ENCODE measurements around the gene ERICH4. TPM values are rescaled to one million over a fixed set of nuclear protein-coding genes. Genes with fewer than 3 reads are reported as not detected.
"Not testable (repeated sequence)": the region's sequence is repeated elsewhere in the genome, so short reads cannot be mapped to it uniquely, and the experiment has no call there.

Gene ERICH4
- total and polyA plus RNA-seq, 11 donors, result 0.10 to 0.30 TPM; not detected in 9

DNA sequence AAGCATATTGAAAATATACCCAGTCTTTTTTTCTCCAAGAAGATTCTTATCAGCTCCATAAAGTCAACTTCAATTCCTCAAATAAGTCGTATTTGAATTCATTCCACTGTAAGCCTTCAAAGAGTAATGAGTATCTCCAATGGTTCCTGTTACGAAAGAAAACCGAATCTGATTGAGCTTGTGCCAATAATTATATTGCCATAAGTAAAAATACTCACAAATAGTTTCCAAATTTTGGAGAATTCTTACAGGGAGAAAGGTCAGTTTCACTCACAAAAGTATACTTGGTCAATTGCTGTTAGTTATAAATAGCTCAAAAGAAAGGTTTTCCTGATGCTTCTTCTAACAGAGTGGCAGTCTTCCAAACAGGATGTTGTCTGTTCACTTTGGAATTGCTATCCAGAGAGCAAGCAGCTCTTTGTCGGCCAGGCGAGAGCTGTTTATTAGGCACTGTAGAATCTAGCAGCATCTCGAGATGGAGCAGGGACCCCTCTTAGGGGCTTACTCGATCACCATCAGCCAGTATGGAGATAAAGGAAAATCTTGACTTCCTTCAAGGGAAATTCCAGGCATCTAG lies 13.5 kb downstream of the ERICH4 start:
- 24 to 38% (median 30%) methylated on average over 7 of the region's 7 CpGs for WGBS, 4 donors
- H3K27me3 ChIP-seq, result peaks cover 0 to 20% (median 0%) of the 10 kb centered on the region in 9 donors
- H3K36me3 ChIP-seq, result peaks cover 0 to 4% (median 0%) of the 10 kb centered on the region in 9 donors
- peaks cover 0 to 28% (median 21%) of the 10 kb centered on the region in 12 donors for H3K4me1 ChIP-seq
- ATAC-seq, result peak in 3 of 4 donors; percentile 71 to 89 (median 79)
- TF ChIP-seq, protein P1, sequence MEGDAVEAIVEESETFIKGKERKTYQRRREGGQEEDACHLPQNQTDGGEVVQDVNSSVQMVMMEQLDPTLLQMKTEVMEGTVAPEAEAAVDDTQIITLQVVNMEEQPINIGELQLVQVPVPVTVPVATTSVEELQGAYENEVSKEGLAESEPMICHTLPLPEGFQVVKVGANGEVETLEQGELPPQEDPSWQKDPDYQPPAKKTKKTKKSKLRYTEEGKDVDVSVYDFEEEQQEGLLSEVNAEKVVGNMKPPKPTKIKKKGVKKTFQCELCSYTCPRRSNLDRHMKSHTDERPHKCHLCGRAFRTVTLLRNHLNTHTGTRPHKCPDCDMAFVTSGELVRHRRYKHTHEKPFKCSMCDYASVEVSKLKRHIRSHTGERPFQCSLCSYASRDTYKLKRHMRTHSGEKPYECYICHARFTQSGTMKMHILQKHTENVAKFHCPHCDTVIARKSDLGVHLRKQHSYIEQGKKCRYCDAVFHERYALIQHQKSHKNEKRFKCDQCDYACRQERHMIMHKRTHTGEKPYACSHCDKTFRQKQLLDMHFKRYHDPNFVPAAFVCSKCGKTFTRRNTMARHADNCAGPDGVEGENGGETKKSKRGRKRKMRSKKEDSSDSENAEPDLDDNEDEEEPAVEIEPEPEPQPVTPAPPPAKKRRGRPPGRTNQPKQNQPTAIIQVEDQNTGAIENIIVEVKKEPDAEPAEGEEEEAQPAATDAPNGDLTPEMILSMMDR (IDR thresholded peaks at IDR 0.05), result no peak
- TF ChIP-seq POLR2A (IDR thresholded peaks at IDR 0.05), result no peak
- intact Hi-C loops (cut with DNase I), result loop anchor here in 2 of 10 donors (2.0 kb wide), 2 partner anchors 22 to 74 kb away; no protein-coding TSS in a partner anchor
- DNase-seq, result peak in 1 of 5 donors; percentile 48
- no peaks in the 10 kb centered on the region for H3K9me3 ChIP-seq
- H3K27ac ChIP-seq, result peak overlapping the region in 11 of 12 donors; percentile 12 to 73 (median 60)
- peak overlapping the region in 1 of 12 donors; percentile 6 for H3K4me3 ChIP-seq

GRCh38 chr19:41457241-41457640 lies 14.3 kb downstream of the ERICH4 start:
- DNase-seq, result no peak
- H3K9me3 ChIP-seq, result no peaks in the 10 kb centered on the region
- H3K4me1 ChIP-seq, result peaks cover 0 to 28% (median 21%) of the 10 kb centered on the region in 12 donors
- H3K27ac ChIP-seq, result peak overlapping the region in 7 of 12 donors; percentile 34 to 73 (median 62)
- peak in 2 of 4 donors; percentile 33 to 40 for ATAC-seq
- H3K4me3 ChIP-seq, result no peak overlapping the region
- peaks cover 0 to 20% (median 0%) of the 10 kb centered on the region in 9 donors for H3K27me3 ChIP-seq
- TF ChIP-seq, protein P1 (IDR thresholded peaks at IDR 0.05), result no peak
- no peak for TF ChIP-seq POLR2A (IDR thresholded peaks at IDR 0.05)
- H3K36me3 ChIP-seq, result peaks cover 0 to 4% (median 0%) of the 10 kb centered on the region in 9 donors
- 10 to 46% (median 35%) methylated on average over 1 of the region's 1 CpG for WGBS, 4 donors
- intact Hi-C loops (cut with DNase I), result loop anchor here in 2 of 10 donors (2.0 kb wide), 2 partner anchors 22 to 74 kb away; no protein-coding TSS in a partner anchor

GRCh38 chr19:41462497-41462896 lies 19.5 kb downstream of the ERICH4 start:
- no peak for ATAC-seq
- H3K9me3 ChIP-seq, result no peaks in the 10 kb centered on the region
- 66 to 79% (median 73%) methylated on average over 6 of the region's 6 CpGs for WGBS, 4 donors
- H3K4me1 ChIP-seq, result peaks cover 0 to 6% (median 1%) of the 10 kb centered on the region in 12 donors
- no peaks in the 10 kb centered on the region for H3K36me3 ChIP-seq
- no peak overlapping the region for H3K4me3 ChIP-seq
- H3K27me3 ChIP-seq, result peaks cover 0 to 47% (median 11%) of the 10 kb centered on the region in 9 donors
- intact Hi-C loops (cut with DNase I), result no loop called here
- DNase-seq, result no peak
- no peak overlapping the region for H3K27ac ChIP-seq
- TF ChIP-seq, protein P1 (IDR thresholded peaks at IDR 0.05), result no peak
- no peak for TF ChIP-seq POLR2A (IDR thresholded peaks at IDR 0.05)

GRCh38 chr19:41463257-41464256 lies 20.6 kb downstream of the ERICH4 start:
- intact Hi-C loops (cut with DNase I); DNase-seq; H3K27ac ChIP-seq; ATAC-seq; H3K4me3 ChIP-seq; H3K9me3 ChIP-seq; H3K36me3 ChIP-seq; H3K4me1 ChIP-seq: not testable (repeated sequence)
- WGBS, 4 donors, result 81 to 86% (median 85%) methylated on average over 22 of the region's 22 CpGs
- H3K27me3 ChIP-seq, result peaks cover 0 to 44% (median 11%) of the 10 kb centered on the region in 9 donors

Data from heart left ventricle (tissue), 16 donors.